HEK293 (cell line): ENCODE measurements around the gene DEFB112.

Experiments used
- CTCF ChIA-PET: fragments of 350-600 bp; formaldehyde crosslinking; extraction: SDS; loops from one replicate; lab custom pipeline; 2021; ENCODE audit warnings: antibody characterized with exemption; lab: Yijun Ruan, JAX
- POLR2A ChIA-PET: fragments of 300-600 bp; formaldehyde crosslinking; extraction: SDS; loops from one replicate; lab custom pipeline; 2020; ENCODE audit warnings: antibody characterized with exemption, inconsistent platforms; lab: Yijun Ruan, JAX
- H3K27ac ChIP-seq: fragments of 200-500 bp; sonication (Bioruptor generic); 2 replicates; pipeline ENCODE4 v1.5.1; 2014; ENCODE audit warnings: low read depth, low read length, control low read depth, inconsistent platforms; ENCODE audit errors: extremely low read depth
- H3K36me3 ChIP-seq, 2 experiments: fragments of 200-500 bp in 1 of 2; sonication (Bioruptor generic) in 1 of 2; 1 replicate in 1 of 2; 2 replicates in 1 of 2; pipeline ENCODE4 v1.5.1; 2014 to 2017; ENCODE audit warnings: inconsistent platforms in 2 of 2, low read length in 2 of 2; ENCODE audit not compliant: control insufficient read depth in 2 of 2, insufficient read depth in 1 of 2
- H3K4me1 ChIP-seq: fragments of 200-500 bp; sonication (Bioruptor generic); 2 replicates; pipeline ENCODE4 v1.5.1; 2014; ENCODE audit warnings: mild to moderate bottlenecking, low read length, inconsistent platforms; ENCODE audit not compliant: control insufficient read depth, insufficient read depth
- H3K4me3 ChIP-seq: 2 replicates; pipeline ENCODE4 v1.5.1; 2011; ENCODE audit warnings: low read depth, mild to moderate bottlenecking, control low read depth, low read length, moderate library complexity
- H3K9me3 ChIP-seq: fragments of 200-500 bp; sonication (Bioruptor generic); 2 replicates; pipeline ENCODE4 v1.5.1; 2014; ENCODE audit warnings: low read depth, low read length, inconsistent platforms; ENCODE audit not compliant: control insufficient read depth, insufficient read depth
- KLF9 ChIP-seq: fragments of 450-650 bp; formaldehyde crosslinking; IDR thresholded peaks from 2 replicates; pipeline ENCODE4 v1.5.1; 2016; ENCODE audit warnings: missing biosample characterization, missing genetic modification characterization, low read depth
- OSR2 ChIP-seq: fragments of 450-650 bp; formaldehyde crosslinking; IDR thresholded peaks from 2 replicates; pipeline ENCODE4 v1.5.1; 2016; ENCODE audit warnings: missing biosample characterization, missing genetic modification characterization
- RBAK ChIP-seq: fragments of 450-650 bp; formaldehyde crosslinking; IDR thresholded peaks from 2 replicates; pipeline ENCODE4 v1.5.1; 2016; ENCODE audit warnings: missing biosample characterization, missing genetic modification characterization
- REPIN1 ChIP-seq: fragments of 450-650 bp; formaldehyde crosslinking; IDR thresholded peaks from 2 replicates; pipeline ENCODE4 v1.5.1; 2017; ENCODE audit warnings: missing biosample characterization, missing genetic modification characterization, low read depth
- SALL2 ChIP-seq: fragments of 450-650 bp; formaldehyde crosslinking; IDR thresholded peaks from 2 replicates; pipeline ENCODE4 v1.5.0; 2017; ENCODE audit warnings: missing biosample characterization, mild to moderate bottlenecking, missing genetic modification characterization, borderline replicate concordance
- SCRT1 ChIP-seq: fragments of 450-650 bp; formaldehyde crosslinking; IDR thresholded peaks from 2 replicates; pipeline ENCODE4 v1.5.1; 2016; ENCODE audit warnings: missing biosample characterization, missing genetic modification characterization, borderline replicate concordance
- ZBTB48 ChIP-seq: fragments of 450-650 bp; formaldehyde crosslinking; IDR thresholded peaks from 2 replicates; pipeline ENCODE4 v1.5.1; 2016; ENCODE audit warnings: missing biosample characterization, missing genetic modification characterization
- ZFHX2 ChIP-seq: fragments of 450-650 bp; formaldehyde crosslinking; conservative IDR thresholded peaks from 2 replicates; pipeline ENCODE4 v1.5.1; 2016; ENCODE audit warnings: missing biosample characterization, missing genetic modification characterization
- ZFP69B ChIP-seq: fragments of 450-650 bp; formaldehyde crosslinking; IDR thresholded peaks from 2 replicates; pipeline ENCODE4 v1.5.1; 2016; ENCODE audit warnings: missing biosample characterization, missing genetic modification characterization
- ZIC2 ChIP-seq: fragments of 450-650 bp; formaldehyde crosslinking; IDR thresholded peaks from 2 replicates; pipeline ENCODE4 v1.5.1; 2016; ENCODE audit warnings: missing biosample characterization, missing genetic modification characterization
- ZNF112 ChIP-seq: fragments of 450-650 bp; formaldehyde crosslinking; IDR thresholded peaks from 2 replicates; pipeline ENCODE4 v1.5.0; 2017; ENCODE audit warnings: missing biosample characterization, missing genetic modification characterization
- ZNF146 ChIP-seq: fragments of 450-650 bp; formaldehyde crosslinking; IDR thresholded peaks from 2 replicates; pipeline ENCODE4 v1.5.1; 2016; ENCODE audit warnings: missing biosample characterization, missing genetic modification characterization
- ZNF174 ChIP-seq: fragments of 450-650 bp; formaldehyde crosslinking; IDR thresholded peaks from 2 replicates; pipeline ENCODE4 v1.5.0; 2017; ENCODE audit warnings: missing biosample characterization, mild to moderate bottlenecking, missing genetic modification characterization
- ZNF2 ChIP-seq: fragments of 450-650 bp; formaldehyde crosslinking; IDR thresholded peaks from 2 replicates; pipeline ENCODE4 v1.5.1; 2016; ENCODE audit warnings: missing biosample characterization, missing genetic modification characterization
- ZNF274 ChIP-seq, 2 experiments: fragments of 200-500 bp in 1 of 2; fragments of 450-650 bp in 1 of 2; sonication (Bioruptor generic) in 1 of 2; formaldehyde crosslinking in 1 of 2; IDR thresholded peaks; 2 replicates each; pipeline versions ENCODE4 v1.5.1 to v1.6.1; 2014 to 2016; ENCODE audit warnings: borderline replicate concordance in 1 of 2, inconsistent platforms in 1 of 2, low read length in 1 of 2, missing biosample characterization in 1 of 2, missing genetic modification characterization in 1 of 2
- ZNF324 ChIP-seq: fragments of 450-650 bp; formaldehyde crosslinking; IDR thresholded peaks from 2 replicates; pipeline ENCODE4 v1.5.1; 2016; ENCODE audit warnings: missing biosample characterization, missing genetic modification characterization
- ZNF366 ChIP-seq: fragments of 450-650 bp; formaldehyde crosslinking; conservative IDR thresholded peaks from 2 replicates; pipeline ENCODE4 v1.5.1; 2016; ENCODE audit warnings: missing biosample characterization, missing genetic modification characterization
- ZNF544 ChIP-seq: fragments of 450-650 bp; formaldehyde crosslinking; IDR thresholded peaks from 2 replicates; pipeline ENCODE4 v1.5.0; 2017; ENCODE audit warnings: missing biosample characterization, missing genetic modification characterization
- ZNF561 ChIP-seq: fragments of 450-650 bp; IDR thresholded peaks from 2 replicates; pipeline ENCODE4 v1.5.1; 2018; ENCODE audit warnings: missing biosample characterization, missing genetic modification characterization, borderline replicate concordance
- ZNF670 ChIP-seq: fragments of 450-650 bp; formaldehyde crosslinking; IDR thresholded peaks from 2 replicates; pipeline ENCODE4 v1.5.1; 2016; ENCODE audit warnings: missing biosample characterization, missing genetic modification characterization, low read depth
- ZNF707 ChIP-seq: fragments of 450-650 bp; formaldehyde crosslinking; IDR thresholded peaks from 2 replicates; pipeline ENCODE4 v1.5.1; 2016; ENCODE audit warnings: missing biosample characterization, missing genetic modification characterization
- ZSCAN16 ChIP-seq: fragments of 450-650 bp; formaldehyde crosslinking; IDR thresholded peaks from 2 replicates; pipeline ENCODE4 v1.5.1; 2016; ENCODE audit warnings: missing biosample characterization, missing genetic modification characterization
- TF ChIP-seq, protein P1 (sequence below): fragments of 450-650 bp; formaldehyde crosslinking; IDR thresholded peaks from 2 replicates; pipeline ENCODE4 v1.5.1; 2016; ENCODE audit warnings: missing biosample characterization, missing genetic modification characterization, low read depth
- TF ChIP-seq, protein P2 (sequence below): fragments of 450-650 bp; formaldehyde crosslinking; conservative IDR thresholded peaks from 2 replicates; pipeline ENCODE4 v1.5.1; 2016; ENCODE audit warnings: low read depth, missing biosample characterization, missing genetic modification characterization
- TF ChIP-seq, protein P3 (sequence below): fragments of 450-650 bp; formaldehyde crosslinking; IDR thresholded peaks from 2 replicates; pipeline ENCODE4 v1.5.1; 2016; ENCODE audit warnings: missing biosample characterization, missing genetic modification characterization
- TF ChIP-seq, protein P4 (sequence below): fragments of 450-650 bp; formaldehyde crosslinking; IDR thresholded peaks from 2 replicates; pipeline ENCODE4 v1.5.1; 2016; ENCODE audit warnings: missing biosample characterization, missing genetic modification characterization

Gene DEFB112

DNA sequence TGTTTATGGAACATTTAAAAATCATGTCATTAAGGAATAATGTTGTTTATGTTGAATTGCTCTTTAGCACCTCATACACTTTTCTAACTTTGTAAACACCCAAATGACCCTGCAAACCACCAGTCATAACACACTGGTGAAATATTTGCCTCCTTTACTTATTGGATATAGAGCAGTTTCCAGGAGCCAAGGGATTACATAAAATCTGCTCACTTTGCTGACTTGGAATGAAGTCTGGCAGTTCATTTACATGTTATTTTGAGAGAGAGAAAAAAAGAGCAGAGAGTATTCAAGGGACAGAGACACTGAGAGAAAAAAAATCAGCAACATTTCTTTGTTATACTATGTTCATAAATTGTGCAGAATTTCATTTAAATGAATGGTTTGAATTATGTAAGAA is 46.6 kb upstream of the DEFB112 start (continued):
- TF ChIP-seq SCRT1 (tag by site-specific recombination) (no peak), SALL2 (tag by site-specific recombination) (no peak)

DNA sequence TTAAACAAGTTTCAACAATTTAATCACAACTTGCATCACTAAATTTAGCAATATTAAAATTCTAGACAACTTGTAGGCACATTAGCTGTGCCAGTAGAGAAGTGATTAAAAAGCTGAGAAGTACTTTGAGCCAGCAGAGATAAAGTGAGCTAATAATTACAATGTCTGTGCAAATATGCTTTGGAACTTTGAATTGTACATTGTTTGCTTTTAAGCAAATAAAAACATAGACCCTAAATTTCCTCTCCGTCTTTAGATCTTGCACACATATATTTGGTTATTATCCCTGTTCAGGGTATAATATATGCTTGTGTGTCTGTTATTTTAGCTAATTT is 44.2 kb upstream of the DEFB112 start:
- TF ChIP-seq ZIC2 (tag by site-specific recombination) (no peak), KLF9 (tag by site-specific recombination) (no peak), ZBTB48 (tag by site-specific recombination) (no peak), ZNF174 (tag by site-specific recombination) (no peak), ZFHX2 (no peak), ZNF146 (tag by site-specific recombination) (no peak)
- TF ChIP-seq, protein P1, sequence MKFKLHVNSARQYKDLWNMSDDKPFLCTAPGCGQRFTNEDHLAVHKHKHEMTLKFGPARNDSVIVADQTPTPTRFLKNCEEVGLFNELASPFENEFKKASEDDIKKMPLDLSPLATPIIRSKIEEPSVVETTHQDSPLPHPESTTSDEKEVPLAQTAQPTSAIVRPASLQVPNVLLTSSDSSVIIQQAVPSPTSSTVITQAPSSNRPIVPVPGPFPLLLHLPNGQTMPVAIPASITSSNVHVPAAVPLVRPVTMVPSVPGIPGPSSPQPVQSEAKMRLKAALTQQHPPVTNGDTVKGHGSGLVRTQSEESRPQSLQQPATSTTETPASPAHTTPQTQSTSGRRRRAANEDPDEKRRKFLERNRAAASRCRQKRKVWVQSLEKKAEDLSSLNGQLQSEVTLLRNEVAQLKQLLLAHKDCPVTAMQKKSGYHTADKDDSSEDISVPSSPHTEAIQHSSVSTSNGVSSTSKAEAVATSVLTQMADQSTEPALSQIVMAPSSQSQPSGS (tag by site-specific recombination): no peak
- H3K4me1 ChIP-seq: no peaks in the 10 kb centered on the region
- H3K9me3 ChIP-seq: no peaks in the 10 kb centered on the region
- ChIA-PET POLR2A (no interaction called here), CTCF (interaction anchor here (0.6 to 1.1 kb wide), 4 partner anchors 35 to 721 kb away, joined by 3 to 4 read pairs (median 3); no protein-coding TSS in a partner anchor)
- no peak overlapping the region for H3K4me3 ChIP-seq
- H3K36me3 ChIP-seq: no peaks in the 10 kb centered on the region
- no peak overlapping the region for H3K27ac ChIP-seq

DNA sequence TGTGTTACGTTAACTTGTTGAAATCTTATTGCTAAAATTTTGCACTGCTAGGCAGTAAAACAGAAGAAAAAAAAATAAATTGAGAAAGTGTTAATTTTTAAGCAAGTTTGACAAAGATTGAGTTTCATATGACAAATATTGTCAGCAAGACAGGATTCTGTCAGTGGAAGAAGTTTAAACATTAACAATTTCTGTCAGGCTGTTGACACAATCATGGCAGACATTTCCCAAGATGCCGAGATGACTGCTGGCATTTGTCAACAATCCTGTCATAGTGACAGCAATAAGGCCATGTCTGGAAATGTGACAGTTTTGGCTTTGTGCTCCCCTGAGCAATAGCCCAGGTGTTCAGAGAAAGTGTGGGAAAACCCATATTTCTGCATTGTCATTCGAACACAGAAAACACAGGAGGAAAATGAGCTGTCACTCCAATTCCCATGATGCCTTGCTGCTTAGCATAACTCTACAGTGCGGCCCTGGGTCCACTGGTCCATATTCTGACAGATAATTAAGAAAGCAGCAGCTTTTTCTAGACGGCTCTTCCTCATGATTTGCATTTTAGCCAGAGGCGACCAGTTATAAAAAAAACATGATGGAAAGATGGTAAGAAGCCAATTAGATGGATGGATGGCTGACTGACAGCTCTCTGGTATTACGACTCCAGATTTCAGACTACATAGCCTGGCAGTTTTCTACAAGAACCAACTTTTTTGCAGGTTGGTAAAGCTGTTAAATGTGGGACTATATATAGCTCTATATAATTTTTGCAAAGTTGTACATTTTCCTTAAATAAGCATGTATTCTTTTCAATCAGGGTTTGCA is 43.6 kb upstream of the DEFB112 start:
- H3K4me3 ChIP-seq: no peak overlapping the region
- H3K9me3 ChIP-seq: no peaks in the 10 kb centered on the region
- no peaks in the 10 kb centered on the region for H3K4me1 ChIP-seq
- no peak overlapping the region for H3K27ac ChIP-seq
- ChIA-PET POLR2A (no interaction called here), CTCF (interaction anchor here (0.6 to 1.1 kb wide), 4 partner anchors 35 to 721 kb away, joined by 3 to 4 read pairs (median 3); no protein-coding TSS in a partner anchor)
- no peaks in the 10 kb centered on the region for H3K36me3 ChIP-seq
- no peak for TF ChIP-seq REPIN1 (tag by site-specific recombination)
- no peak for TF ChIP-seq ZNF324 (tag by site-specific recombination)
- no peak for TF ChIP-seq ZFP69B (tag by site-specific recombination)
- no peak for TF ChIP-seq ZNF561 (tag by site-specific recombination)
- TF ChIP-seq ZNF707 (tag by site-specific recombination): no peak
- no peak for TF ChIP-seq ZNF544
- TF ChIP-seq ZNF2: no peak
- TF ChIP-seq, protein P2, sequence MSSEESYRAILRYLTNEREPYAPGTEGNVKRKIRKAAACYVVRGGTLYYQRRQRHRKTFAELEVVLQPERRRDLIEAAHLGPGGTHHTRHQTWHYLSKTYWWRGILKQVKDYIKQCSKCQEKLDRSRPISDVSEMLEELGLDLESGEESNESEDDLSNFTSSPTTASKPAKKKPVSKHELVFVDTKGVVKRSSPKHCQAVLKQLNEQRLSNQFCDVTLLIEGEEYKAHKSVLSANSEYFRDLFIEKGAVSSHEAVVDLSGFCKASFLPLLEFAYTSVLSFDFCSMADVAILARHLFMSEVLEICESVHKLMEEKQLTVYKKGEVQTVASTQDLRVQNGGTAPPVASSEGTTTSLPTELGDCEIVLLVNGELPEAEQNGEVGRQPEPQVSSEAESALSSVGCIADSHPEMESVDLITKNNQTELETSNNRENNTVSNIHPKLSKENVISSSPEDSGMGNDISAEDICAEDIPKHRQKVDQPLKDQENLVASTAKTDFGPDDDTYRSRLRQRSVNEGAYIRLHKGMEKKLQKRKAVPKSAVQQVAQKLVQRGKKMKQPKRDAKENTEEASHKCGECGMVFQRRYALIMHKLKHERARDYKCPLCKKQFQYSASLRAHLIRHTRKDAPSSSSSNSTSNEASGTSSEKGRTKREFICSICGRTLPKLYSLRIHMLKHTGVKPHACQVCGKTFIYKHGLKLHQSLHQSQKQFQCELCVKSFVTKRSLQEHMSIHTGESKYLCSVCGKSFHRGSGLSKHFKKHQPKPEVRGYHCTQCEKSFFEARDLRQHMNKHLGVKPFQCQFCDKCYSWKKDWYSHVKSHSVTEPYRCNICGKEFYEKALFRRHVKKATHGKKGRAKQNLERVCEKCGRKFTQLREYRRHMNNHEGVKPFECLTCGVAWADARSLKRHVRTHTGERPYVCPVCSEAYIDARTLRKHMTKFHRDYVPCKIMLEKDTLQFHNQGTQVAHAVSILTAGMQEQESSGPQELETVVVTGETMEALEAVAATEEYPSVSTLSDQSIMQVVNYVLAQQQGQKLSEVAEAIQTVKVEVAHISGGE: no peak
- TF ChIP-seq SCRT1 (tag by site-specific recombination): no peak
- no peak for TF ChIP-seq ZSCAN16
- TF ChIP-seq ZNF670 (tag by site-specific recombination): no peak
- TF ChIP-seq, protein P3, sequence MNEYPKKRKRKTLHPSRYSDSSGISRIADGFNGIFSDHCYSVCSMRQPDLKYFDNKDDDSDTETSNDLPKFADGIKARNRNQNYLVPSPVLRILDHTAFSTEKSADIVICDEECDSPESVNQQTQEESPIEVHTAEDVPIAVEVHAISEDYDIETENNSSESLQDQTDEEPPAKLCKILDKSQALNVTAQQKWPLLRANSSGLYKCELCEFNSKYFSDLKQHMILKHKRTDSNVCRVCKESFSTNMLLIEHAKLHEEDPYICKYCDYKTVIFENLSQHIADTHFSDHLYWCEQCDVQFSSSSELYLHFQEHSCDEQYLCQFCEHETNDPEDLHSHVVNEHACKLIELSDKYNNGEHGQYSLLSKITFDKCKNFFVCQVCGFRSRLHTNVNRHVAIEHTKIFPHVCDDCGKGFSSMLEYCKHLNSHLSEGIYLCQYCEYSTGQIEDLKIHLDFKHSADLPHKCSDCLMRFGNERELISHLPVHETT (tag by site-specific recombination): no peak
- TF ChIP-seq ZNF112: no peak
- TF ChIP-seq, protein P4, sequence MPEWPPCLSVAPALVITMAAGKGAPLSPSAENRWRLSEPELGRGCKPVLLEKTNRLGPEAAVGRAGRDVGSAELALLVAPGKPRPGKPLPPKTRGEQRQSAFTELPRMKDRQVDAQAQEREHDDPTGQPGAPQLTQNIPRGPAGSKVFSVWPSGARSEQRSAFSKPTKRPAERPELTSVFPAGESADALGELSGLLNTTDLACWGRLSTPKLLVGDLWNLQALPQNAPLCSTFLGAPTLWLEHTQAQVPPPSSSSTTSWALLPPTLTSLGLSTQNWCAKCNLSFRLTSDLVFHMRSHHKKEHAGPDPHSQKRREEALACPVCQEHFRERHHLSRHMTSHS (tag by site-specific recombination): no peak
- TF ChIP-seq ZNF366 (tag by site-specific recombination): no peak
- no peak for TF ChIP-seq RBAK
- TF ChIP-seq ZNF274 (IDR thresholded peaks at IDR 0.05; ENCODE audit: low read length): no peak
- no peak for TF ChIP-seq ZNF274 (tag by site-specific recombination; IDR thresholded peaks at IDR 0.05; ENCODE audit: borderline replicate concordance)
- TF ChIP-seq OSR2 (tag by site-specific recombination): no peak
